MM.1S (cell line): ENCODE data around the gene ISY1.
"Not testable (repeated sequence)": the region's sequence is repeated elsewhere in the genome, so short reads cannot be mapped to it uniquely, and the experiment has no call there.

Source experiments
- DNase-seq: peaks from one replicate; pipeline ENCODE4 v3.0.0-alpha.2; 2015
- H2AFZ ChIP-seq: fragments of 300-600 bp; sonication (generic); 2 replicates; pipeline ENCODE4 v1.6.0; 2016; ENCODE audit warnings: antibody characterized with exemption, low read length
- H3F3A ChIP-seq: fragments of 300-600 bp; sonication (generic); 2 replicates; pipeline ENCODE4 v1.6.1; 2016; ENCODE audit warnings: mild to moderate bottlenecking, antibody characterized with exemption, low read length, moderate library complexity, mixed read lengths; ENCODE audit not compliant: insufficient read depth
- H3K27ac ChIP-seq: fragments of 300-600 bp; sonication (generic); 2 replicates; pipeline ENCODE4 v1.5.1; 2016; ENCODE audit warnings: mild to moderate bottlenecking, low read length
- H3K27me3 ChIP-seq: fragments of 300-600 bp; sonication (generic); replicated peaks from 2 replicates; pipeline ENCODE4 v1.6.0; 2016; ENCODE audit warnings: low read length; ENCODE audit not compliant: insufficient read depth
- H3K36me3 ChIP-seq: fragments of 300-600 bp; sonication (generic); replicated peaks from 2 replicates; pipeline ENCODE4 v1.6.1; 2016; ENCODE audit warnings: mild to moderate bottlenecking, low read length, mixed read lengths; ENCODE audit not compliant: insufficient read depth
- H3K4me1 ChIP-seq: fragments of 300-600 bp; sonication (generic); 2 replicates; pipeline ENCODE4 v1.6.1; 2016; ENCODE audit warnings: low read length, mixed read lengths
- H3K4me2 ChIP-seq: fragments of 300-600 bp; sonication (generic); 2 replicates; pipeline ENCODE4 v1.6.0; 2016; ENCODE audit warnings: low read depth, low read length
- H3K4me3 ChIP-seq: fragments of 300-600 bp; sonication (generic); 2 replicates; pipeline ENCODE4 v1.5.1; 2016; ENCODE audit warnings: low read length, mixed read lengths
- H3K79me2 ChIP-seq: fragments of 300-600 bp; sonication (generic); 2 replicates; pipeline ENCODE4 v1.6.1; 2016; ENCODE audit warnings: mixed run types, low read length, mixed read lengths
- H3K9ac ChIP-seq: fragments of 300-600 bp; sonication (generic); 2 replicates; pipeline ENCODE4 v1.6.1; 2016; ENCODE audit warnings: low read length, mixed read lengths
- H3K9me2 ChIP-seq: fragments of 300-600 bp; sonication (generic); replicated peaks from 2 replicates; pipeline ENCODE4 v1.6.1; 2016; ENCODE audit warnings: mild to moderate bottlenecking, low read length, mixed read lengths; ENCODE audit not compliant: insufficient read depth
- H3K9me3 ChIP-seq: fragments of 300-600 bp; sonication (generic); replicated peaks from 2 replicates; pipeline ENCODE4 v1.6.1; 2016; ENCODE audit warnings: mild to moderate bottlenecking, low read length, mixed read lengths; ENCODE audit not compliant: insufficient read depth
- H4K20me1 ChIP-seq: fragments of 300-600 bp; sonication (generic); 2 replicates; pipeline ENCODE4 v1.6.1; 2016; ENCODE audit warnings: mild to moderate bottlenecking, low read length, moderate library complexity, mixed read lengths; ENCODE audit not compliant: insufficient read depth
- EZH2 ChIP-seq: fragments of 300-600 bp; sonication (generic); optimal IDR thresholded peaks from 2 replicates; pipeline ENCODE3; 2017; ENCODE audit warnings: low read depth, mild to moderate bottlenecking, antibody characterized with exemption, low read length, mixed read lengths
- EZH2phosphoT487 ChIP-seq: fragments of 300-600 bp; sonication (generic); IDR thresholded peaks from 2 replicates; pipeline ENCODE4 v1.6.1; 2018; ENCODE audit warnings: antibody characterized with exemption, low read length
- TF ChIP-seq, protein P1 (sequence below): fragments of 300-600 bp; sonication (generic); IDR thresholded peaks from 2 replicates; pipeline ENCODE4 v1.5.1; 2016; ENCODE audit warnings: antibody characterized with exemption, low read length, mixed read lengths

ISY1 gene

DNA sequence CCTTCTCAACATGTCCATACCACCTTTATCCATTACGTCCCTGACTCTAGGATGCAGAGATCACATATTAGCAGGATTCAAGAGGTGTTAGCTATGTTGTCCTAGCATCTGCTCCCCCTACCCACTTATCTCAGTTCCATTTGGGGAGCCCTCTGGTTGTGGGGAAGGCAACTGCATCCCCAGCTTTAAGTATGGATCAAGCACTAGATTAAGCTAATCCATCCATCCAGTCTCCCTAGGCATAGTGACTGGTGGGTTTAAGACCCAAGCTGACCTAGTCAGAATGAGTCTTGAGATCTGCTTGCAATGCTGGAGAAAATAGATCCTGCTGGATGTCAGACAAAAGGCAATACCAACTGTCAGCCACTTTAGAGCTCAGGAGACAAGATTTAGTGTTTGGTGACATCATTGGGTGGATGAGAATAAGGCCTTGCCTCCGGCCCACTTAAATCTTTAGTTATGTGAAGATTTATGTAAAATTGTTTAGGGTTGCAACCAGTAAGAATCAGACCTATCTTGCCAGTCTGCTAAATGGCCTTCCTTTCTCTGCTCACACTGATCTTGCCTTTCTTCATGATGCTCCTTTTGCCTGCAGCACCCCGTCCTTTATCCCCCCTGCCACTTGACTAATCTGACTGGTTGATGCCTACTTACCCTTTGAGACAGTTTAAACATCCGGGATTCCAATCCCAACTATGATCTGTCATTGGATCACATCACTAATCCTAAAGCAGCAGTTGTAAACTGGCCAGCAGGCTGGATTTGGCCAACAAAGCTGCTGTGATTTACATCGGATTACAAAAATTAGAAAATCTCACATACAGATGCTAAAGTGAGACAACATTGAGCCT is 2.1 kb upstream of the ISY1 start:
- Histone ChIP-seq H3K9me2 (no peaks in the 10 kb centered on the region), H2AFZ (no peak overlapping the region), H3K4me2 (peak overlapping the region; percentile 86), H3K9ac (peak overlapping the region; percentile 87; the same call in 1 of the 2 replicates), H3F3A (peaks cover 35% of the 10 kb centered on the region), H4K20me1 (no peaks in the 10 kb centered on the region; the same call in 1 of the 2 replicates), H3K4me3 (peak overlapping the region; percentile 78), H3K79me2 (peaks cover 27% of the 10 kb centered on the region), H3K27ac (peak overlapping the region; percentile 91; the same call in 1 of the 2 replicates), H3K36me3 (peaks cover 12% of the 10 kb centered on the region; the same call in 1 of the 2 replicates), H3K9me3 (no peaks in the 10 kb centered on the region), H3K4me1 (peaks cover 14% of the 10 kb centered on the region), H3K27me3 (no peaks in the 10 kb centered on the region)
- DNase-seq: no peak
- TF ChIP-seq EZH2phosphoT487: no peak
- TF ChIP-seq, protein P1, sequence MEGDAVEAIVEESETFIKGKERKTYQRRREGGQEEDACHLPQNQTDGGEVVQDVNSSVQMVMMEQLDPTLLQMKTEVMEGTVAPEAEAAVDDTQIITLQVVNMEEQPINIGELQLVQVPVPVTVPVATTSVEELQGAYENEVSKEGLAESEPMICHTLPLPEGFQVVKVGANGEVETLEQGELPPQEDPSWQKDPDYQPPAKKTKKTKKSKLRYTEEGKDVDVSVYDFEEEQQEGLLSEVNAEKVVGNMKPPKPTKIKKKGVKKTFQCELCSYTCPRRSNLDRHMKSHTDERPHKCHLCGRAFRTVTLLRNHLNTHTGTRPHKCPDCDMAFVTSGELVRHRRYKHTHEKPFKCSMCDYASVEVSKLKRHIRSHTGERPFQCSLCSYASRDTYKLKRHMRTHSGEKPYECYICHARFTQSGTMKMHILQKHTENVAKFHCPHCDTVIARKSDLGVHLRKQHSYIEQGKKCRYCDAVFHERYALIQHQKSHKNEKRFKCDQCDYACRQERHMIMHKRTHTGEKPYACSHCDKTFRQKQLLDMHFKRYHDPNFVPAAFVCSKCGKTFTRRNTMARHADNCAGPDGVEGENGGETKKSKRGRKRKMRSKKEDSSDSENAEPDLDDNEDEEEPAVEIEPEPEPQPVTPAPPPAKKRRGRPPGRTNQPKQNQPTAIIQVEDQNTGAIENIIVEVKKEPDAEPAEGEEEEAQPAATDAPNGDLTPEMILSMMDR: peak; percentile 40

DNA sequence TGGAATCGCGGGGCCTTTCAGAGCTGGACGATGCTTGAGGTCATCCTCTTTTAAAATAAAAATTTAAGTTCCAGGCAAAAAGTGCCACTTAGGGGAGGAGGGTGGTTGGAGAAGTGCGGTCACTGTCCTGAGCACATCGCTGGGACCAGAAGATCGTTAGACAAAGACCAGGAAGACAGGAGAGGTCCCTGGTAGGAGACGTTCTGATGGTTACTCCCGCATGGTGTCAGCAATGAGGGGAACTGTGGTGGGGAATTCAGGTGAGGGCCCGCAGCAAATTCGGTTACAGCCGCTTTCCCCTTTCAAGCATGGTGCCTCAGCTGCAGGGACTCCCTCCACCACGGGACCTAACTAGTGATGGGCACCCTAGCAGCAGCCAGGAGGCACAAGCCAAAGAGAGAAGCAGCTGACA is 1.0 kb upstream of the ISY1 start:
- peaks cover 27% of the 10 kb centered on the region for H3F3A ChIP-seq
- peak overlapping the region; percentile 71 for H2AFZ ChIP-seq

DNA sequence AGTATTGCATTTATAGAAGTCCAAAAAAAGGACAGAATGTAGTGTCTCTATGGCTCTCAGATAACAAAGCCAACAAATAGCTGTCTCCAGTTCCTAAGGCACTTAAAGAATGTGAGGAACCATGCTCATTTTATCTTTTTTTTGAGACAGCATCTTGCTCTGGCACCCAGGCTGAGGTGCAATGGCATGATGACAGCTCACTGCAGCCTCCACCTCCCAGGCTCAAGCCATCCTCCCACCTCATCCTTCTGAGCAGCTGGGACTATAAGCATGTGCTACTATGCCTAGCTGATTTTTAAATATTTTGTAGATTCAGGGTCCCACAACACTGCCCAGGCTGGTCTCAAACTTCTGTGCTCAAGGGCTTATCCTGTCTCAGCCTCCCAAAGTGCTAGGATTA is 16.1 kb downstream of the ISY1 start:
- H3F3A ChIP-seq: no peaks in the 10 kb centered on the region
- no peaks in the 10 kb centered on the region for H3K79me2 ChIP-seq
- TF ChIP-seq EZH2phosphoT487: no peak
- no peak for TF ChIP-seq EZH2
- TF ChIP-seq, protein P1: no peak
- H3K27me3 ChIP-seq: no peaks in the 10 kb centered on the region
- no peak overlapping the region for H2AFZ ChIP-seq
- no peak overlapping the region for H3K4me3 ChIP-seq
- H3K4me1 ChIP-seq: no peaks in the 10 kb centered on the region
- no peaks in the 10 kb centered on the region for H4K20me1 ChIP-seq
- H3K9me3 ChIP-seq: no peaks in the 10 kb centered on the region
- H3K4me2 ChIP-seq: no peak overlapping the region
- no peaks in the 10 kb centered on the region for H3K9me2 ChIP-seq
- no peaks in the 10 kb centered on the region for H3K36me3 ChIP-seq
- no peak overlapping the region for H3K9ac ChIP-seq
- no peak for DNase-seq
- no peak overlapping the region for H3K27ac ChIP-seq

More for the DNA sequence above, 1.0 kb upstream of the ISY1 start:
- peak; percentile 45 for DNase-seq
- TF ChIP-seq EZH2 (no peak), EZH2phosphoT487 (no peak)
- TF ChIP-seq, protein P1: no peak
- Histone ChIP-seq H3K9ac (peak overlapping the region; percentile 87), H3K27ac (peak overlapping the region; percentile 91), H3K4me2 (peak overlapping the region; percentile 86), H3K36me3 (peaks cover 5% of the 10 kb centered on the region; the same call in 1 of the 2 replicates), H4K20me1 (no peaks in the 10 kb centered on the region), H3K9me2 (no peaks in the 10 kb centered on the region), H3K9me3 (no peaks in the 10 kb centered on the region), H3K4me3 (peak overlapping the region; percentile 78), H3K4me1 (peaks cover 14% of the 10 kb centered on the region), H3K79me2 (peaks cover 22% of the 10 kb centered on the region), H3K27me3 (no peaks in the 10 kb centered on the region)

DNA sequence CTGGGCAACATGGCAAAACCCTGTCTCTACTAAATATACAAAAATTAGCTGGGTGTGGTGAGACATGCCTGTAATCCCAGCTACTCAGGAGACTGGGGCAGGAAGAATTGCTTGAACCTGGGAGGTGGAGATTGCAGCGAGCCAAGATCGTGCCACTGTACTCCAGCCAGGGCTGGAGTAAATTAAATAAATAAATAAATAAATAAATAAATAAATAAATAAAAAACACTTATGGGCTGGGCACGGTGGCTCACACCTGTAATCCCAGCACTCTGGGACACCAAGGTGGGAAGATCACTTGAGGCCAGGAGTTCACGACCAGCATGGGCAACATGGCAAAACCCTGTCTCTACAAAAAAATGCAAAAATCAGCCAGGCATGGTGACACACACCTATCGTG is 19.9 kb downstream of the ISY1 start:
- DNase-seq, H3K9me3 ChIP-seq, H3K27ac ChIP-seq, H3K4me2 ChIP-seq, H3K4me3 ChIP-seq, H3K4me1 ChIP-seq, H3K36me3 ChIP-seq, H3K27me3 ChIP-seq, H3K79me2 ChIP-seq, H3K9me2 ChIP-seq, H4K20me1 ChIP-seq, H2AFZ ChIP-seq, H3K9ac ChIP-seq, H3F3A ChIP-seq: not testable (repeated sequence)
